HEK293 (cell line): ENCODE results near the gene PHRF1.

ENCODE experiments used
- CTCF ChIA-PET: fragments of 350-600 bp; formaldehyde crosslinking; extraction: SDS; loops from one replicate; lab custom pipeline; 2021; ENCODE audit warnings: antibody characterized with exemption; lab: Yijun Ruan, JAX
- POLR2A ChIA-PET: fragments of 300-600 bp; formaldehyde crosslinking; extraction: SDS; loops from one replicate; lab custom pipeline; 2020; ENCODE audit warnings: antibody characterized with exemption, inconsistent platforms; lab: Yijun Ruan, JAX
- H3K27ac ChIP-seq: fragments of 200-500 bp; sonication (Bioruptor generic); 2 replicates; pipeline ENCODE4 v1.5.1; 2014; ENCODE audit warnings: low read depth, low read length, control low read depth, inconsistent platforms; ENCODE audit errors: extremely low read depth
- H3K36me3 ChIP-seq, 2 experiments: fragments of 200-500 bp in 1 of 2; sonication (Bioruptor generic) in 1 of 2; 1 replicate in 1 of 2; 2 replicates in 1 of 2; pipeline ENCODE4 v1.5.1; 2014 to 2017; ENCODE audit warnings: inconsistent platforms in 2 of 2, low read length in 2 of 2; ENCODE audit not compliant: control insufficient read depth in 2 of 2, insufficient read depth in 1 of 2
- H3K4me1 ChIP-seq: fragments of 200-500 bp; sonication (Bioruptor generic); 2 replicates; pipeline ENCODE4 v1.5.1; 2014; ENCODE audit warnings: mild to moderate bottlenecking, low read length, inconsistent platforms; ENCODE audit not compliant: control insufficient read depth, insufficient read depth
- H3K4me3 ChIP-seq: 2 replicates; pipeline ENCODE4 v1.5.1; 2011; ENCODE audit warnings: low read depth, mild to moderate bottlenecking, control low read depth, low read length, moderate library complexity
- H3K9me3 ChIP-seq: fragments of 200-500 bp; sonication (Bioruptor generic); 2 replicates; pipeline ENCODE4 v1.5.1; 2014; ENCODE audit warnings: low read depth, low read length, inconsistent platforms; ENCODE audit not compliant: control insufficient read depth, insufficient read depth
- KLF9 ChIP-seq: fragments of 450-650 bp; formaldehyde crosslinking; IDR thresholded peaks from 2 replicates; pipeline ENCODE4 v1.5.1; 2016; ENCODE audit warnings: missing biosample characterization, missing genetic modification characterization, low read depth
- MEIS1 ChIP-seq: sonication (generic); formaldehyde crosslinking; IDR thresholded peaks from 2 replicates; pipeline ENCODE4 v1.8.1; 2022; ENCODE audit warnings: missing genetic modification reagents, mild to moderate bottlenecking, borderline replicate concordance
- SALL2 ChIP-seq: fragments of 450-650 bp; formaldehyde crosslinking; IDR thresholded peaks from 2 replicates; pipeline ENCODE4 v1.5.0; 2017; ENCODE audit warnings: missing biosample characterization, mild to moderate bottlenecking, missing genetic modification characterization, borderline replicate concordance
- SETDB1 ChIP-seq: IDR thresholded peaks from one replicate; pipeline ENCODE4 v1.6.1; 2017; ENCODE audit warnings: mild to moderate bottlenecking, low read length, moderate library complexity, mixed read lengths; ENCODE audit not compliant: insufficient read length
- SP3 ChIP-seq: fragments of 450-650 bp; formaldehyde crosslinking; IDR thresholded peaks from 2 replicates; pipeline ENCODE4 v1.5.1; 2016; ENCODE audit warnings: missing biosample characterization, missing genetic modification characterization
- ZBTB20 ChIP-seq: fragments of 450-650 bp; formaldehyde crosslinking; IDR thresholded peaks from 2 replicates; pipeline ENCODE4 v1.5.1; 2016; ENCODE audit warnings: missing biosample characterization, missing genetic modification characterization
- ZFHX2 ChIP-seq: fragments of 450-650 bp; formaldehyde crosslinking; conservative IDR thresholded peaks from 2 replicates; pipeline ENCODE4 v1.5.1; 2016; ENCODE audit warnings: missing biosample characterization, missing genetic modification characterization
- ZFP3 ChIP-seq: fragments of 450-650 bp; formaldehyde crosslinking; IDR thresholded peaks from 2 replicates; pipeline ENCODE4 v1.5.1; 2016; ENCODE audit warnings: low read depth, missing biosample characterization, missing genetic modification characterization
- ZFP41 ChIP-seq: fragments of 450-650 bp; formaldehyde crosslinking; IDR thresholded peaks from 2 replicates; pipeline ENCODE4 v1.5.1; 2016; ENCODE audit warnings: missing biosample characterization, missing genetic modification characterization, borderline replicate concordance
- ZFP69B ChIP-seq: fragments of 450-650 bp; formaldehyde crosslinking; IDR thresholded peaks from 2 replicates; pipeline ENCODE4 v1.5.1; 2016; ENCODE audit warnings: missing biosample characterization, missing genetic modification characterization
- ZNF138 ChIP-seq: fragments of 450-650 bp; formaldehyde crosslinking; IDR thresholded peaks from 2 replicates; pipeline ENCODE4 v1.5.1; 2016; ENCODE audit warnings: missing biosample characterization, missing genetic modification characterization, borderline replicate concordance
- ZNF23 ChIP-seq: fragments of 450-650 bp; formaldehyde crosslinking; IDR thresholded peaks from 2 replicates; pipeline ENCODE4 v1.5.1; 2016; ENCODE audit warnings: missing biosample characterization, missing genetic modification characterization, borderline replicate concordance
- ZNF302 ChIP-seq: fragments of 450-650 bp; formaldehyde crosslinking; IDR thresholded peaks from 2 replicates; pipeline ENCODE4 v1.5.1; 2016; ENCODE audit warnings: missing biosample characterization, missing genetic modification characterization, low read depth
- ZNF362 ChIP-seq: fragments of 450-650 bp; formaldehyde crosslinking; IDR thresholded peaks from 2 replicates; pipeline ENCODE4 v1.5.1; 2016; ENCODE audit warnings: missing biosample characterization, missing genetic modification characterization
- ZNF398 ChIP-seq: fragments of 450-650 bp; formaldehyde crosslinking; IDR thresholded peaks from 2 replicates; pipeline ENCODE4 v1.5.1; 2017; ENCODE audit warnings: missing biosample characterization, missing genetic modification characterization
- ZNF549 ChIP-seq: fragments of 450-650 bp; IDR thresholded peaks from 2 replicates; pipeline ENCODE4 v1.5.1; 2018; ENCODE audit warnings: missing biosample characterization, missing genetic modification characterization, mild to moderate bottlenecking, inconsistent platforms, moderate library complexity
- ZNF76 ChIP-seq: fragments of 450-650 bp; formaldehyde crosslinking; IDR thresholded peaks from 2 replicates; pipeline ENCODE4; 2016; ENCODE audit warnings: low read depth, missing biosample characterization, missing genetic modification characterization, borderline replicate concordance
- ZNF785 ChIP-seq: fragments of 450-650 bp; formaldehyde crosslinking; IDR thresholded peaks from 2 replicates; pipeline ENCODE4 v1.5.1; 2016; ENCODE audit warnings: missing biosample characterization, missing genetic modification characterization
- ZNF791 ChIP-seq: fragments of 450-650 bp; formaldehyde crosslinking; IDR thresholded peaks from 2 replicates; pipeline ENCODE4 v1.5.1; 2016; ENCODE audit warnings: missing biosample characterization, missing genetic modification characterization
- TF ChIP-seq, protein P1 (sequence below): fragments of 450-650 bp; formaldehyde crosslinking; IDR thresholded peaks from 2 replicates; pipeline ENCODE4 v1.5.1; 2017; ENCODE audit warnings: missing biosample characterization, mild to moderate bottlenecking, missing genetic modification characterization, moderate library complexity
- TF ChIP-seq, protein P2 (sequence below): fragments of 450-650 bp; formaldehyde crosslinking; IDR thresholded peaks from 2 replicates; pipeline ENCODE4 v1.5.1; 2017; ENCODE audit warnings: missing biosample characterization, missing genetic modification characterization

The PHRF1 gene

DNA sequence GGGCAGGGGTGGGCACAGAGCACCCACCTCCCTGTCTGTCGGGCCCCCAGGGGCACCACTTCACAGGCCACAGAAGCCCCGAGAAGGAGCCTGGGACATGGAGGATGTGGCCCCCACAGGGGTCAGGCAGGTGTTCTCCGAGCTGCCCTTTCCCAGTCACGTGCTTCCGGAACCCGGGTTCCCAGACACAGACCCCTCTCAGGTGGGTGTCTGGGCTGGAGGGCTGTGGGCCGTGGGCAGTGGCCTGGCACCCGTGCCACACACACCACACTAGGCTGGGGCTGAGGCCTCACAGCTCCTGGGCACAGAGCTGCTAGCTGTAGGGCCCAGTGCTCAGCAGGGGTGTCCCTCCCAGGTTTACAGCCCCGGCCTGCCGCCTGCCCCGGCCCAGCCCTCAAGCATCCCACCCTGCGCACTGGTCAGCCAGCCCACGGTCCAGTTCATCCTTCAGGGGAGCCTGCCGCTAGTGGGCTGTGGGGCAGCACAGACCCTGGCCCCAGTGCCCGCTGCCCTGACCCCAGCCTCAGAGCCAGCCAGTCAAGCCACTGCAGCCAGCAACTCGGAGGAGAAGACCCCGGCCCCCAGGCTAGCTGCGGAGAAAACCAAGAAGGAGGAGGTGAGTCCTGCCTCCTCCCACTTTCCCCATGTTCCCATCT, 34.0 kb downstream of the PHRF1 start:
- H3K4me3 ChIP-seq = no peak overlapping the region
- peaks cover 0 to 92% of the 10 kb centered on the region in 2 experiments; a peak in 1 of 3 replicates for H3K36me3 ChIP-seq
- H3K27ac ChIP-seq = no peak overlapping the region
- H3K9me3 ChIP-seq = no peaks in the 10 kb centered on the region
- CTCF ChIA-PET = interaction anchor here (0.6 kb wide), 1 partner anchor 86 kb away, joined by 3 read pairs; no protein-coding TSS in a partner anchor
- TF ChIP-seq MEIS1 = no peak
- TF ChIP-seq ZFHX2 (tag by site-specific recombination) = no peak
- TF ChIP-seq ZBTB20 (tag by site-specific recombination) = no peak
- no peak for TF ChIP-seq ZNF785
- no peak for TF ChIP-seq ZNF398 (tag by site-specific recombination)
- TF ChIP-seq ZFP69B (tag by site-specific recombination) = no peak
- H3K4me1 ChIP-seq = no peaks in the 10 kb centered on the region
- POLR2A ChIA-PET = no interaction called here

DNA sequence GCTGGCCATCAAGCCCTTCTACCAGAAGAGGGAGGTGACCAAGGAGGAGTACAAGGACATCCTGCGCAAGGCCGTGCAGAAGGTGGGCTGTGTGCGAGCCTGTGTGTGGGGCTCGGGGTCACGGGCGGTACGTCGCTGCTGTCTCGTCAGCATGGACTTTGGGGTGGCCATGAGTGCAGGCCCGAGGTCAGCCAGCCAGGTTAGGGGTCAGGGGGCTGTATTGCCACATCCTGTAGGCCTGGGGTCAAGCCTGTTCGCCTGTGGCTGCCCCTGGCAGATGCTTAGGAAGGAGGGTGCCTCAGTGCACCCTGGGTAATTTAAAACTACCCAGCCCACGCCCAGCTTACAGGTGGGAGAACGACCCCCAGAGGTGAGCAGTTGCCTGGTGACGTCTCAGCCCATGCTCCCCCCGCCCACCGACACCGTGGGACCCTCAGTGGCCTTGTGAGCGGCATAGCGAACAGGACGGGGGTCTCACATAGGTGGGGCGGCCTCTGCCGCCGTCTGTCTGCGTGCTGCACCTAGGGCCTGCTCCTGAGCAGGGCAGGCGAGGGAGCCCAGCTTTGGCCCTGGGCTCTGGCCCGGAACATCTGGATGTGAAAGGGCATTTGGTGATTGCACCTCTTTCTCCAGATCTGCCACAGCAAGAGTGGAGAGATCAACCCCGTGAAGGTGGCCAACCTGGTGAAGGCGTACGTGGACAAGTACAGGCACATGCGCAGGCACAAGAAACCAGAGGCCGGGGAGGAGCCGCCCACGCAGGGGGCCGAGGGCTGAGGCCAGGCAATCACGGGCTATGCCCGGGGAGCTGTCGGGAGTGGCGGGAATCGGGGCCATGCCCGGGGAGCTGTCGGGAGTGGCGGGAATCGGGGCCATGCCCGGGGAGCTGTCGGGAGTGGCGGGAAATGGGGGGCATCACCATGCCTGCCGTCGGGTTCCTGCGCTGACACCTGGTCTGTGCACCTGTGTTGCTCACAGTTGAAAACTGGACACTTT, 35.0 kb downstream of the PHRF1 start:
- CTCF ChIA-PET = interaction anchor here (0.6 to 2.2 kb wide), 4 partner anchors 35 to 85 kb away, joined by 3 to 9 read pairs (median 3); partner anchors contain the start of gene PHRF1
- no peak overlapping the region for H3K4me3 ChIP-seq
- H3K36me3 ChIP-seq = peaks cover 0 to 82% of the 10 kb centered on the region in 2 experiments; a peak in 1 of 3 replicates
- H3K9me3 ChIP-seq = no peaks in the 10 kb centered on the region
- H3K27ac ChIP-seq = no peak overlapping the region
- POLR2A ChIA-PET = interaction anchor here (1.0 kb wide), 1 partner anchor 35 kb away, joined by 3 read pairs; the partner anchor contains the start of gene PHRF1
- H3K4me1 ChIP-seq = no peaks in the 10 kb centered on the region
- TF ChIP-seq ZNF76 = no peak
- TF ChIP-seq ZFP3 = no peak
- no peak for TF ChIP-seq ZNF549 (tag by site-specific recombination)
- no peak for TF ChIP-seq ZFP41 (tag by site-specific recombination)
- TF ChIP-seq ZNF791 = no peak
- TF ChIP-seq SP3 = no peak
- TF ChIP-seq, protein P1, sequence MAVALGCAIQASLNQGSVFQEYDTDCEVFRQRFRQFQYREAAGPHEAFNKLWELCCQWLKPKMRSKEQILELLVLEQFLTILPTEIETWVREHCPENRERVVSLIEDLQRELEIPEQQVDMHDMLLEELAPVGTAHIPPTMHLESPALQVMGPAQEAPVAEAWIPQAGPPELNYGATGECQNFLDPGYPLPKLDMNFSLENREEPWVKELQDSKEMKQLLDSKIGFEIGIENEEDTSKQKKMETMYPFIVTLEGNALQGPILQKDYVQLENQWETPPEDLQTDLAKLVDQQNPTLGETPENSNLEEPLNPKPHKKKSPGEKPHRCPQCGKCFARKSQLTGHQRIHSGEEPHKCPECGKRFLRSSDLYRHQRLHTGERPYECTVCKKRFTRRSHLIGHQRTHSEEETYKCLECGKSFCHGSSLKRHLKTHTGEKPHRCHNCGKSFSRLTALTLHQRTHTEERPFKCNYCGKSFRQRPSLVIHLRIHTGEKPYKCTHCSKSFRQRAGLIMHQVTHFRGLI (tag by site-specific recombination) = no peak
- TF ChIP-seq ZNF23 (tag by site-specific recombination) = no peak
- TF ChIP-seq ZNF302 (tag by site-specific recombination) = no peak
- TF ChIP-seq, protein P2, sequence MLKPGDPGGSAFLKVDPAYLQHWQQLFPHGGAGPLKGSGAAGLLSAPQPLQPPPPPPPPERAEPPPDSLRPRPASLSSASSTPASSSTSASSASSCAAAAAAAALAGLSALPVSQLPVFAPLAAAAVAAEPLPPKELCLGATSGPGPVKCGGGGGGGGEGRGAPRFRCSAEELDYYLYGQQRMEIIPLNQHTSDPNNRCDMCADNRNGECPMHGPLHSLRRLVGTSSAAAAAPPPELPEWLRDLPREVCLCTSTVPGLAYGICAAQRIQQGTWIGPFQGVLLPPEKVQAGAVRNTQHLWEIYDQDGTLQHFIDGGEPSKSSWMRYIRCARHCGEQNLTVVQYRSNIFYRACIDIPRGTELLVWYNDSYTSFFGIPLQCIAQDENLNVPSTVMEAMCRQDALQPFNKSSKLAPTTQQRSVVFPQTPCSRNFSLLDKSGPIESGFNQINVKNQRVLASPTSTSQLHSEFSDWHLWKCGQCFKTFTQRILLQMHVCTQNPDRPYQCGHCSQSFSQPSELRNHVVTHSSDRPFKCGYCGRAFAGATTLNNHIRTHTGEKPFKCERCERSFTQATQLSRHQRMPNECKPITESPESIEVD (tag by site-specific recombination) = no peak
- TF ChIP-seq SALL2 (tag by site-specific recombination) = no peak
- no peak for TF ChIP-seq SETDB1
- TF ChIP-seq ZNF785 = no peak
- no peak for TF ChIP-seq ZNF138 (tag by site-specific recombination)
- TF ChIP-seq ZNF362 = no peak
- no peak for TF ChIP-seq KLF9 (tag by site-specific recombination)
